KMS-11 (cell line): ENCODE measurements around the gene SHMT2.

Experiments
- H2AFZ ChIP-seq: fragments of 200-600 bp; sonication (generic); 2 replicates; pipeline ENCODE4 v1.6.1; 2016; ENCODE audit warnings: antibody characterized with exemption, mixed run types, low read depth
- H3K27ac ChIP-seq: fragments of 200-600 bp; sonication (generic); 2 replicates; pipeline ENCODE4 v1.6.1; 2016; ENCODE audit warnings: mild to moderate bottlenecking, mixed run types
- H3K27me3 ChIP-seq: fragments of 200-600 bp; sonication (generic); 2 replicates; pipeline ENCODE4 v1.6.1; 2017; ENCODE audit warnings: mild to moderate bottlenecking, low read depth, mixed run types, moderate library complexity; ENCODE audit not compliant: insufficient read depth
- H3K36me3 ChIP-seq: fragments of 200-600 bp; sonication (generic); 2 replicates; pipeline ENCODE4 v1.6.1; 2017; ENCODE audit warnings: mild to moderate bottlenecking, mixed run types; ENCODE audit not compliant: insufficient read depth
- H3K4me1 ChIP-seq: fragments of 200-600 bp; sonication (generic); 2 replicates; pipeline ENCODE4 v1.6.1; 2016; ENCODE audit warnings: mild to moderate bottlenecking, low read depth, mixed run types; ENCODE audit not compliant: poor library complexity, severe bottlenecking
- H3K4me2 ChIP-seq: fragments of 200-600 bp; sonication (generic); 2 replicates; pipeline ENCODE4 v1.7.0; 2016; ENCODE audit warnings: mild to moderate bottlenecking, mixed run types
- H3K4me3 ChIP-seq: fragments of 200-600 bp; sonication (generic); IDR thresholded peaks from 2 replicates; pipeline ENCODE4 v1.6.1; 2017; ENCODE audit warnings: low read depth, low read length, mixed read lengths; ENCODE audit not compliant: insufficient read depth
- H3K79me2 ChIP-seq: fragments of 200-600 bp; sonication (generic); 2 replicates; pipeline ENCODE4 v1.6.1; 2016; ENCODE audit warnings: low read depth, mixed run types; ENCODE audit not compliant: insufficient read depth
- H3K9ac ChIP-seq: fragments of 200-600 bp; sonication (generic); 2 replicates; pipeline ENCODE4 v1.6.1; 2016; ENCODE audit warnings: mild to moderate bottlenecking, mixed run types
- H4K20me1 ChIP-seq: fragments of 200-600 bp; sonication (generic); 2 replicates; pipeline ENCODE4 v1.6.1; 2016; ENCODE audit warnings: mild to moderate bottlenecking, mixed run types; ENCODE audit not compliant: insufficient read depth
- TF ChIP-seq, protein P1 (sequence below): fragments of 200-600 bp; sonication (generic); conservative IDR thresholded peaks from 2 replicates; pipeline ENCODE4 v1.6.1; 2017; ENCODE audit warnings: low read depth, mild to moderate bottlenecking, antibody characterized with exemption, low read length, moderate library complexity, mixed read lengths

SHMT2 gene

DNA sequence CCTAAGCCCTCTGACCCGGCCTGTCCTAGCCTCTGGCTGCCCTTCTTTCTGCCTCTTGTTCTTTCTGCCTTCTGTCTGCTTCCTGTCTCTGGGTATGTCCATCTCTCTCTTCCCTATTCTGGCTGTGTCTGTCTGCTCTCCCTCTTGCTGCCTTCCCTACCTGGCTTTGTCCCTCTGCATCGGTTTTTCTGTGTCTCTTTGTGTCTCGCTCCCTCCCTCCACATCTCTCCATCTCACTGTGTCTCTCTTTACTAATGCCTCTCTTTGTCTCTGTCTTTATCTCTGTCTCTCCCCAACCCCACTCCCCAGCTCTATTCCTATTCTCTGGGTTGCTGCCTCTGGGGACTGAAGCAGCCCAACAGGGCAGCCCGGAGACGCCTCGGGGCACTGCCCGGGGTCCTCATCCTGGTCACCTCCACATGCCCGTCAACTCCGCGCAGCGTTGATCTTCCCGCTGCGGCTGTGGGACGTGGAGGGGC lies 10.1 kb downstream of the SHMT2 start:
- no peak overlapping the region for H3K4me3 ChIP-seq
- TF ChIP-seq, protein P1, sequence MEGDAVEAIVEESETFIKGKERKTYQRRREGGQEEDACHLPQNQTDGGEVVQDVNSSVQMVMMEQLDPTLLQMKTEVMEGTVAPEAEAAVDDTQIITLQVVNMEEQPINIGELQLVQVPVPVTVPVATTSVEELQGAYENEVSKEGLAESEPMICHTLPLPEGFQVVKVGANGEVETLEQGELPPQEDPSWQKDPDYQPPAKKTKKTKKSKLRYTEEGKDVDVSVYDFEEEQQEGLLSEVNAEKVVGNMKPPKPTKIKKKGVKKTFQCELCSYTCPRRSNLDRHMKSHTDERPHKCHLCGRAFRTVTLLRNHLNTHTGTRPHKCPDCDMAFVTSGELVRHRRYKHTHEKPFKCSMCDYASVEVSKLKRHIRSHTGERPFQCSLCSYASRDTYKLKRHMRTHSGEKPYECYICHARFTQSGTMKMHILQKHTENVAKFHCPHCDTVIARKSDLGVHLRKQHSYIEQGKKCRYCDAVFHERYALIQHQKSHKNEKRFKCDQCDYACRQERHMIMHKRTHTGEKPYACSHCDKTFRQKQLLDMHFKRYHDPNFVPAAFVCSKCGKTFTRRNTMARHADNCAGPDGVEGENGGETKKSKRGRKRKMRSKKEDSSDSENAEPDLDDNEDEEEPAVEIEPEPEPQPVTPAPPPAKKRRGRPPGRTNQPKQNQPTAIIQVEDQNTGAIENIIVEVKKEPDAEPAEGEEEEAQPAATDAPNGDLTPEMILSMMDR: no peak
- peak overlapping the region; percentile 95 for H2AFZ ChIP-seq
- H3K9ac ChIP-seq: peak overlapping the region; percentile 57; the same call in 1 of the 2 replicates
- H3K36me3 ChIP-seq: no peaks in the 10 kb centered on the region
- H3K27me3 ChIP-seq: peaks cover 64% of the 10 kb centered on the region
- peaks cover 59% of the 10 kb centered on the region for H3K4me1 ChIP-seq
- H3K27ac ChIP-seq: no peak overlapping the region
- peak overlapping the region; percentile 99 for H3K4me2 ChIP-seq
- no peaks in the 10 kb centered on the region for H3K79me2 ChIP-seq
- no peaks in the 10 kb centered on the region for H4K20me1 ChIP-seq

DNA sequence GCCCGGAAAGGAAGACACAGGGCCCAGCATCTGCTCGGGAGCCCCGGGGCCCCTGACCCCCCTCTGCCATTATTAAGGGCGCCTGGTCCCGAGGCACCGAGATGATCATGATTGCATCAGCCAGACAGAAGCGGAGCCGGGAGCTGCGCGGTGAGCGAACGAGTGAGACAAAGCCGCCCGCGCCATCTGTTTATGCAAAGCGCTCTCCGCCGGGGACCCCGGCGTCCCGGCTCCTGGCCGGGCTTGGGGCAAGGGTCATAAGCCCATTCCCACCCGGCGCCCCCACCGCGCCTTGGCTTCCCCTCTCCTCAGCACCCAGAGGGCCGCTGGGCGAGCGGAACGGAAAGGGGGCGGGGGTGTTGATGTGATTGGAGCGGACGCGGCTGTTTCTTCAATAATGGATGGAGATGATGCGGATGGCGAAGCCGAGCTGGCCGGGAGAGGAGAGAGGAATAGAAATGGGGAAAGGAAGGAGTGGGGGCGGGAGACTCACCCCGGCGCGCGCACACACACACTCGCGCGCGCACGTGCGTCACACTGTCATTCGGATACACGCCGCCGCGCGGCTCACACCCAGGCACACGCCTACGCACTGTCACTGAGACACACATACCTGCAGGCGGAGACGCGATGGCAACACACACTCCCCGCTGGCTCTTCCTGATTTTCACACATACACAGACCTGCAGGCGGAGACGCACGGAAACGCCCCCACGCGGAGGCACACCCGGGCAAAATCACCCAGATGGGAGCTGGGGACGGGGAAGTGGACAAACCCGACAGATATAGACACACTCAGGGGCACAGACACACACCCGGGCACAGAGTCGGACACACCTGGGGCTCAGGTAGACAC lies 10.8 kb downstream of the SHMT2 start:
- peaks cover 59% of the 10 kb centered on the region for H3K4me1 ChIP-seq

DNA sequence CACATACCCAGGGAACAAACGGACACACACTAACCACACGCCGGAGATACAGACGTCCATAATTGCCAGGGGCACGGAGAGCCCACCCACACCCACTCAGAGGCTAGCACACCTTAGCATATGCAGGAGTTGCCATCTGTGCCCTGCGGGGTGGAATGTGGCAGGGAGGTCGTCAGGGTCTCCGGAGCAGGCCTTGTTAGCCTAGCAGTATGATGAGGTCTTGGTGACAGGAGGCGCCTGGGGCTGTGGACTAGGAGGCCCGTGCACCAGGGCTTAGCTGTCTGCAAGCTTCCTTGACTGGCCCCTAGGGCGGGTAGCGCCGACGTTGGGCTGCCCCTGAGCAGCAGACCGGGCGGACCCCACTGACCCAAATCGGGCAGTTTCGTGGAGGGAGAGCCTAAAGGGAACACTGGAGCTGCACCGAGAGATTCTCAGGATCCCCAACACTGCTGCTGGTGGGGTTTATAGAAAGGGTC lies 11.5 kb downstream of the SHMT2 start:
- no peak overlapping the region for H3K27ac ChIP-seq
- peak overlapping the region; percentile 57; the same call in 1 of the 2 replicates for H3K9ac ChIP-seq

More for the DNA sequence above, 10.8 kb downstream of the SHMT2 start:
- Histone ChIP-seq H4K20me1 (no peaks in the 10 kb centered on the region), H3K27me3 (peaks cover 69% of the 10 kb centered on the region), H3K36me3 (no peaks in the 10 kb centered on the region), H3K27ac (no peak overlapping the region), H3K4me3 (no peak overlapping the region), H3K9ac (peak overlapping the region; percentile 57; the same call in 1 of the 2 replicates), H3K4me2 (peak overlapping the region; percentile 99), H3K79me2 (no peaks in the 10 kb centered on the region), H2AFZ (peak overlapping the region; percentile 95)
- TF ChIP-seq, protein P1: 0 out of 2 replicates have a peak, but pooled peaks have one; percentile 17

DNA sequence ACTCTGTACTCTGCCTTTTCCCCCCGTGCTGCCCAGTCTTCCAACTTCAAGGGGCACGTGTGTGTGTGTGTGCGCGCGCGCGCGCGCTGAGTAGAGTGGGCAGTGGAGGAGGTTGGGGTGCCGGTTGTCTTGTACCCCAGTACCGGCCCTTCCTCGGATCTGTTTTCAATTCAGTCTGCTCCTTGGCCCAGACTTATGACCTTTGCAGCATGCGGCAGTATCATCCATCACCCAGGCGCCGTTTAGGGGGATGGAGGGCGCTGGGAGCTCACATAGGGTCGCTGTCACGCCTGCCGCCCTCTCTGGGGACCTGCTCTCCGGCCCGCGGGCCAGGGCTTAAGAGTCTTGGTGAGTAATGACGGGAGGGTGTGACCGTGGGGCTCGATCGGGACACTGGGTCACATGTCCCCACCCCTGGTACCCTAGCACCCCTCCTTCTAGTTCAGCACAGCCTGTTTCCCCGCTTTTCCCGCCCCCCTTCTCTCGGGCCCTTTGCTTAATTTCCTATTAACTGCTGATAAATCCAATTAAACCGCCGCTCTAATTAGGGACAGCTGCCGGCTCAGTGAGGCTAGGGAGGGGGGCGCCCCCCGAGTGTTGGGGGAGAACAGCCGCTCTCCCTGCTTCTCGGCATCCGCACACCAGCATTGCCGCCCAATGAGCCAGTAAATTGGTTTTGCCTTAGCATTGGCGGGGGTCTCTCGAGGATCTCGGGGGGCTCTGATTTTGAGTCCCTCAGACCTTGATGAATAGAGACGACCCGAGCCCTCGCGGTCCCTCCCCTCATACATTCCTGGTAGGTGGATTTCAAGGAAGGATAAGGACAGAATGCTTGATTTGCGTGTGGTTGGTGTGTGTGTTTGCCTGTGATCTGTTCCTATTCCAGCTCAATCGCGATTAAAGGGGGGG lies 12.1 kb downstream of the SHMT2 start:
- H3K27me3 ChIP-seq: peaks cover 69% of the 10 kb centered on the region
- H3K9ac ChIP-seq: no peak overlapping the region
- H3K27ac ChIP-seq: no peak overlapping the region
- peaks cover 59% of the 10 kb centered on the region for H3K4me1 ChIP-seq
- no peaks in the 10 kb centered on the region for H3K79me2 ChIP-seq
- H3K4me3 ChIP-seq: no peak overlapping the region
- peak overlapping the region; percentile 81; the same call in 1 of the 2 replicates for H2AFZ ChIP-seq
- TF ChIP-seq, protein P1: no peak
- H4K20me1 ChIP-seq: no peaks in the 10 kb centered on the region
- H3K4me2 ChIP-seq: peak overlapping the region; percentile 100
- H3K36me3 ChIP-seq: no peaks in the 10 kb centered on the region

More for the DNA sequence above, 11.5 kb downstream of the SHMT2 start:
- Histone ChIP-seq H3K27me3 (peaks cover 69% of the 10 kb centered on the region), H3K79me2 (no peaks in the 10 kb centered on the region), H3K4me1 (peaks cover 59% of the 10 kb centered on the region), H3K4me2 (peak overlapping the region; percentile 99), H3K4me3 (no peak overlapping the region), H2AFZ (peak overlapping the region; percentile 95; the same call in 1 of the 2 replicates), H4K20me1 (no peaks in the 10 kb centered on the region), H3K36me3 (no peaks in the 10 kb centered on the region)
- TF ChIP-seq, protein P1: 0 out of 2 replicates have a peak, but pooled peaks have one; percentile 16
